CD4-positive, alpha-beta T cell treated with Interferon alpha-2 for 1 hour (primary cell): ENCODE results near the gene PLCB3.

Source experiments
- DNase-seq, 2 donors: peaks; one replicate each; pipeline ENCODE4 v3.0.0-alpha.2; 2020 to 2022

Gene PLCB3

DNA sequence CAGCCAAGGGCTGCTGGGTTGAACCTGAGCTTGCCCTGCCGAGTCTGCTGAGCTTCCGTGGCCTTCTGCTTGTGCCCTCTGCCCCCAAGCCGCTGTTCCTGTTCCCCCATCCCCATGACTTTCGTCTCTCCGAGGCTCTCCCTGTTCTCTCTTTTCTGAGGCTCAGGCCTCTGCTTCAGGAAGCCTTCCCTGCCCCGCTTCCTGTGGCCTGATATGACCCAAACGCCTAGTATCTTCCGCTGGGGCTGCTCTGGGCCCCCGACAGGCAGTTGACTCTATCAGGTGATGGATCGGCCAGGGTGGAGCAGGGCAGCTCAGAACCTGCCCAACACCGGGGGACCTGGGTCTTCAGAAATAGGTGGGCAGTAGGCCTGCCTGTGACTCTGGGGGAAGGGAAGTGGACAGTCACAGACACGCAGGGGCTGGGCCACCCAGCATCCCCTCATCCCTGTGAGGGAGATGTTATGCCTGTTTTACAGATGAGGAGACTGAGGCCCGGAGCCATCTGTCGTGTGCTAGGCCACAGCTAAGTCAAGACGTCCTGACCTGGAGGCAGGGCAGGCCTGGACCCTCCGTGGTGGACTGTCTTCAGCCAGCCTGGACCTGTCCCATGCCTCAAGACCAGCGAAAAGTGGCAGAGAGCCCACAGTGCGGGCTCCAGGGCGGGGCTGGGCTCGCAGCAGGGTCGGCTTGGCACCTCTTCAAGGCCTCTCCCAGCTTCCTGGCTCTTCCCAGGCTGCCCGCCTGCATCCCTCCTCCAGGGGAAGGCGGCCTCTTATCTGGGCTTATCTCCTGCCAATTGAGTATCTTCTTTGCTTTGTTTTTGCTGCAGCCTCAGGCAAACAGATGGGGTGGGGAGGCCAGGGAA lies 16.9 kb downstream of the PLCB3 start:
- no peak for DNase-seq

DNA sequence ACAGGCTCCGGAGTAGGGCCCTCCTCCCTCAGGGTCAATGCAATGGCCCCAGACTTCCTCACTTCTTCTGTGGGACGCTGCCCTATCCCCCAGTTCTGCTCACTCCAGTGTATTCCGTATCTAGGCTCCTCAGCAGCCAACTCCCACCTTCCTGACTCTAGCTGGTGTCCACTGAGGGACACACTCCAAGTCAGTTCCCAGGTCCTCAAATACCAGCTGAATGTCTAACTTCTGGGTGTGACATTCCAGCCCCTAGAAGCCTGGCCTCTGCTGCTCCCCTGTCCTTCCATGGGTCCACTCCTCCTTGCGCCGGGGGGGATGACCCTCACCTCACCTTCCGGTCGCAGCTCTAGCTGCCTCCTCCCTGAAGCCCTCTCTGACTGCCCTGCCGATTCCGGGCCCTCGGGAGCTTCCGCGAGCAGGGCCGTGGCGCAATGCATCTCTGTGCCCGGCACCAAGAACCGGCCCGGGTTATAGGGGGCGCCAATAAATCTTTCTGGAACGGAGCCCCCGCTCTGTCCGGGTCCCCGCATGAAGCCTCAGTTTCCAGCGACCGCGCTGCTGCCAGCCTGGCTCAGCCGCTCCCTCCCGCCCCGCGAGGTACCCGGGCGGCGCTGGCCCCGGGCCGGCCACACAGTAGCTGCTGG lies 17.7 kb downstream of the PLCB3 start:
- DNase-seq, result peak; percentile 33 to 42

DNA sequence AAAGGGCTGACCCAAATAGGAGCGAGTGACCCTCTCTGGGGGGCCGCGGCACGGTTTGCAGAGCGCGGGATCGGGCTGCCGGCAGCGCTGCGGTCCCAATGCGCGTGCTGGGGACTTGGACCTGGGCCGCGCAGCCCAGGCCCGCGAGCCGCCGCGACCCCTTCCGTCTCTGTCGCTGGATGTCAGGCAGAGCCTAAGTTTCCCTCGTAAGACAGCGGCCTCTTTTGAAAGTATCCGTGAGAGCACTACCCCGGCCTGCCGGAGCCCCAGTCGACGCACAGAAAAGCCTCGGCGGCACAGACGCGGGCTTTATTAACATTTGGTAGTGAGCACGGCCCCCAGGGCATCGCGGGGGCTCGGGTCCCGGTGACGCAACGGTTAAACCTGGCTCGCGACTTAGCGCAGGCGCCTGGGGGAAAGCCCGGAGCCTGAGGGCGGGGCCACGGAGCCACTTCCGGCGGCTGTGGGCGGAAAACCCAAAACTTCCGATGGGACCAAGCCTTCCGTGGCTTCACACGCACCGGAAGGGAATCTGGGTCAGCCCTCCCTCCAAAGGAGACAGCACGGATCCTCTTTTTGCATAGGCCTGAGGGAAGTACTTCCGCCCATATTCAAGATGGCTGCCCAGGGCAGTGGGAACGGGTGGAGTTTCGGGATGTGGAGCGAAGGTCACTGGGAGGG lies 18.4 kb downstream of the PLCB3 start:
- DNase-seq, result peak; percentile 97 to 98

DNA sequence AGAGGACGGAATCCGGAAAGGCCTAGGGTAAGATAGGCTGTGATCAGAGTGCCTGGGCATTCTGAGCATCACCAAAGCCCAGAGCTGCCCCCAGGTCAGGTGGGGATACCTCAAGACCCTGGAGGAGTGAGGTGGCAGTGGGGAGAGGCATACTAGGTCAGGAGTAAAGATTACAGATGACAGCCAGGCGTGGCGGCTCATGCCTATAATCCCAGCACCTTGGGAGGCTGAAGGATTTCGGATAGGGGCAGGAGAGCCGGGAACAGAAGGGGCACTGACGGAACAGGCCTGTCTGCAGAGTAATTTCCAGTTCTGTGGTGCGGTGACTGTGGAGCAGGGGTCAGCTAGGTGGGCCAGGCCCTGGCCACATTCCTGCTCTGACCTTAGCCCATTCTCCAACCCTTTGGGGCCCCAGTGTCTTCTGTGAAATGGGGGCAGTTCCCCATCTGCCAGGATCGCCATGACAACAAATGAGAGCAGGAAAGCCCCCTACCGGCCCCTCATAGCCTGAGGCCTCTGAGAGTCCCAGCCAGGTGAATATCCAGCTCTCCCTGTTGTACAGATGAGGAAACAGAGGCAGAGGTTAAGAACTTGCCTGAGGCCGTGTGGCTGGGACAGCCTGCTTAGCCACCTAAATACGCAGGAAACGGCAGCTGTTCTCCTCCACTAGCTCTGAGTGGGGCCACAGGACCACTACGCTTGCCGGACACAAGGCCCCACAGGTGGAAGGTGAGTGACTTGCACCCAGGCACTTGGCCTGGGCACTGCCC lies 23.9 kb downstream of the PLCB3 start:
- no peak for DNase-seq

DNA sequence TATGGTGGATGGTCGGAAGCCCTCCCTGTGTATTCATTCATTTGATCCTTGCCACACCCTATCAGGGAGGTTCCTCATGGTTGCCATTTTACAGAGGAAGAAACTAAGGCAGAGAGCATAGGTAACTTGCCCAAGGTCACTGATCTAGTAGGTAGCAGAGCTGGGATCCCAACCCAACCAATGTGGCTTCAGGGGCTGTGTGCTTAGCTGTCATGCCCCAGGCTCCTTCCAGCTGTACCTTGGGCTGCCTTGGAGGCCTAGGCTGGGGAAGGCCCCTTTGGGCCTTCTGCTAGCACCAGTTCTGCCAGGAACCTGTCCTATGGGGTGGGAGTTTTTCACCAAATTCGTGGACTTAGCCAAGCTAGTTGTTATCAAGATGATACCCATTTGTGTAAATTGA lies 24.5 kb downstream of the PLCB3 start:
- DNase-seq, result no peak

DNA sequence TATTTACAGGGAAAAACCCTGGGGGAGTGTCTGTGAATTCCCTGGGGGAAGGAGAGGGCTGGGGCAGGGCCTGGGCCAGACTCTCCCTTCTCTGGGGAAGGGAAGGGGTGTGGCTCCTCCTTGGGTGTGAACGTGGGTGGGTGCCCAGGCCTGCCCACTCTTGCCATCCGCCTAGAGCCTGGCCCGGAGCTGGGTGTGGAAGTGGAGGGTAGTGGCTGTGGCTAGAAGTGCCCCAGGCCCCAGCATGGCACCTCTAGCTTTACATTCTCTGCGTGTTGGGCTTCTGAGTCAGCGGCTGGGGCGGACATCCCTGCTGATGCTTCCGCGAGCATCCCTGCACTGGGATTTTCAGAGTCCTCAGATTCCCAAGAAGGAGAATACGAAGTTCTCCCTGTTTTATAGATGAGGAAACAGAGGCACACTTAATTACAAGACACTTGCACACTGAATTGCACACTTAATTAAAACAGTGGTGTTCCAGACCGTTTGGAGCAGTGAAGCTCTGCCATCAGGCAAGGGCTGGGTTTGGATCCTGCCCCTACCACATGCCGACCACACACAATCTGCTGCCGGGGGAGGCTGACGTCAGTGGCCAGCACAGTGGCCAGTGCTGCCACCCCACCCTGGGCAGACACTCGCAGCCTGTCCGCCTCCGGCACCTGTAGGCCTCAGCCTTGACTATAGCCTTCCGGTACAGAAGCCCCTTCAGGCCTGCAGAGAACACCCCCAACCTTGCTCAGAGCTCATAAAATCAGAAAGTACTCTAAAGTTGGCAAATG lies 25.5 kb downstream of the PLCB3 start:
- DNase-seq, result no peak

DNA sequence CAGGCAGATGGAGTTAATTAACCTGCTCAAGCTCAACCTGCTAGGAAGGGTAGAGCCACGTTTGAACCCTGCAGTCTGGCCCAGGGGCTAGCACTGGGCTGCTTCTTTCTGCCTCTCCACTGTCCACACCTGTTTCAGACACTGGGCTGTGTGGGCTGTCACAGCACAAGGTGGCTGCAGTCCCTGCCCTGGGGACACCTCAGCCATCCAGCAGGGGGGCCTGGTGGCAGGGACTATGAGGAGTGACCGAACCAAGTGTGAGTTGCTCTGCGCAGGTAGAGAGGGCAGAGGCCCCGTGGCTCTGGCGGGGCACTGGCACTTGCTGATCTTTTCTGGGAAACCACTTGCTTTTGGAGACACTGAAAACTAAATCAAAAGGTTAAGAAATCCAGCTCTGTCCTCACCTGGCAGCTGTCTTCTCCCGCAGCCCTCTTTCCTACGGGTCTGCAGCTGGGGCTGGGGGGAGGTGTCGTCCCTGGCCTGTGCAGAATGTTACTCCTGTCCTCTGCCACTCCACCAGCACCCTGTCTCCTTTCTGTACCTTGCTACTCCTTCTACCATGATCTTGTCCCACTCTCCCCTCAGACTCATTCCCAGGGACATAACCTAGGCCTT lies 27.4 kb downstream of the PLCB3 start:
- no peak for DNase-seq

DNA sequence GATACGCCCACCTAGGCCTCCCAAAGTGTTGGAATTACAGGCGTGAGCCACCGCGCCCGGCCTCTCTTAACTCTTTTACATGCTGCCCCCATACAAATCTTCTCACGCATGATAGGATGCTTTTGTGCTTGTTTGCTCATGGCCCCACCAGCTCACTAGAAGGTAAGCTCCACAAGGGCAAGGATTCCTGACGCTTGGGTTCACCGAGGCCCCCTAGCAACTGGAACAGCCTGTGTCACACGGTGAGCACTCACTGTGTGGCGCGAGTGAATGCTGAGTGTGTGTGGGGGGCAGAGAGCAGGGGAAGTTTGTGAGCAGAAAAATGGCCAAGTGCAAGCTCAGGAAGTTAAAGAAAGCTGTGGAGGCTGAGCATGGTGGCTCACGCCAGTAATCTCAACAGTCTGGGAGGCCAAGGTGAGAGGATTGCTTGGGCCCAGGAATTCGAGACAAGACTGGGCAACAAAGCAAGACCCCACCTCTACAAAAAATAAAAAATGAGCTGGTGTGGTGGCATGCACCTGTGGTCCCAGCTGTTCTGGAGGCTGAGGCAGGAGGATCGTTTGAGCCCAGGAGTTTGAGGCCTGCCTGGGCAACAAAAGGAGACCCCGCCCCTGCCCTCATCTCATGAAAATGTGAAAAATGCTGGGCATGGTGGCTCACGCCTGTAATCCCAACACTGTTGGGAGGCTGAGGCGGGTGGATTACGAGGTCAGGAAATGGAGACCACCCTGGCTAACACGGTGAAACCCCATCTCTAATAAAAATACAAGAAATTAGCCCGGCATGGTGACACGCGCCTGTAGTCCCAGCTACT lies 30.8 kb downstream of the PLCB3 start:
- DNase-seq, result no peak

DNA sequence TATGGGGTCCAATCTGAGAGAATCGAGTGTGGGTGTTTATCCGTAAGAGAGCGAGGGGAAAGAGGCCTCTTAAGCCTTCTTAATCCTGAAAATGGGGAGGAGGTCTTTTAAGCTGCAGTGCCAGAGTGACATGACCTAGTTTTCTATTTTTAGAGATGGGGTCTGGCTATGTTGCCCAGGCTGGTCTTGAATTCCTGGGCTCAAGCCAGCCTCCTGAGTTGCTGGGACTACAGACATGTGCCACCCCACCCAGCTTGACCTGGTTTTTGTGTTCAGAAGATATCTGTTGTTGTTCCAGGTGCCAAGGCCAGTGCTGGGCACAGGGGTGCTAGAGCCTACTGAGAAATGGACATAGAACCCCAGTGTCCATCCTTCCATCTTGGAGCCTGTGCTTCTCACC lies 31.8 kb downstream of the PLCB3 start:
- DNase-seq, result no peak

DNA sequence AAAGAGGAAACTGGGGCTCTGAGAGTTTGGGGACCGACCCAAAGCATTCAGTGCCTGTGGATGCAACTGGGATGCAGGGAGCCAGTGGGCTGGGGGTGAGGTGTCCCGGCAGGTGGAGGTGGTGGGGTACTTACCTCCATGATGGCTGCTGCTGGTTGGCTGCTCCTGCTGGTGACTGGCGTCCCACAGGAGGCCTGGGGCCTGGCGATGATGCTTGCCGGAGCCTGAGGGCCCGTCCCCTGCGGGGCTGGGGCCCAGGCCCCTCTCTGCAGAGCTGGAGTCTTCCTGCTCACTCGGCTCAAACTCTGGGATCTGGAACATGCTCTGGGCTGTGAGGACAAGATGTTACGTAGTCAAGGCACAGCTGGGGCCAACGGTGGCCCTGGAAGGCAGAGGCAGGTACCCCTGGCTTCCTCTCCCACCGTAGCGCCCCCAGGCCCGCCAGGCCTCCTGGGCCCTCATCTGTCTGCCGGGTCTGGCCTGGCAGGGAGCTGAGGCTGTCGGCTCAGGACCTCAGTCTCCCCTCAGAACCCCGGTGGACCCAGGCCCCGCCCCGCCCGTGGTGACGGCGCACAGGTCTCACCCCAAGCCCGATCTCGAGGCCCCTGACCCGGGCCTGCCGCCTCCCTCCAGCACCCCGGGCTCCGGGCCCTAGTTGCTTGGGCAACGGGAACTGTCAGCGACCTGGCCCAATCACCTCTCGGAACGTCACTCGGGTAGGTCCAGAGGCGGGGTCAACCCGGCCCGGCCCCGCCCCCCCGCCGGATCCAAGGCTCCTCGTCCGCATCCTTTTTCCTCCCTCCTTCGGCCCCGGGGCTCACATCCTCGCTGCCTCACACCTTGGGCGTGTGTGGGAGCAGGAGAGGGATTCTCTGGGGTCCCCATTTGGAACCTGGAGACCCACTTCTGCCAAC lies 33.0 kb downstream of the PLCB3 start, which contains the start of gene BAD:
Gene BAD (minus strand): TSS at position 618 of the 914 bp plus-strand sequence. CDS start 297 bp downstream, at position 321.
- DNase-seq, result peak; percentile 94 to 95

DNA sequence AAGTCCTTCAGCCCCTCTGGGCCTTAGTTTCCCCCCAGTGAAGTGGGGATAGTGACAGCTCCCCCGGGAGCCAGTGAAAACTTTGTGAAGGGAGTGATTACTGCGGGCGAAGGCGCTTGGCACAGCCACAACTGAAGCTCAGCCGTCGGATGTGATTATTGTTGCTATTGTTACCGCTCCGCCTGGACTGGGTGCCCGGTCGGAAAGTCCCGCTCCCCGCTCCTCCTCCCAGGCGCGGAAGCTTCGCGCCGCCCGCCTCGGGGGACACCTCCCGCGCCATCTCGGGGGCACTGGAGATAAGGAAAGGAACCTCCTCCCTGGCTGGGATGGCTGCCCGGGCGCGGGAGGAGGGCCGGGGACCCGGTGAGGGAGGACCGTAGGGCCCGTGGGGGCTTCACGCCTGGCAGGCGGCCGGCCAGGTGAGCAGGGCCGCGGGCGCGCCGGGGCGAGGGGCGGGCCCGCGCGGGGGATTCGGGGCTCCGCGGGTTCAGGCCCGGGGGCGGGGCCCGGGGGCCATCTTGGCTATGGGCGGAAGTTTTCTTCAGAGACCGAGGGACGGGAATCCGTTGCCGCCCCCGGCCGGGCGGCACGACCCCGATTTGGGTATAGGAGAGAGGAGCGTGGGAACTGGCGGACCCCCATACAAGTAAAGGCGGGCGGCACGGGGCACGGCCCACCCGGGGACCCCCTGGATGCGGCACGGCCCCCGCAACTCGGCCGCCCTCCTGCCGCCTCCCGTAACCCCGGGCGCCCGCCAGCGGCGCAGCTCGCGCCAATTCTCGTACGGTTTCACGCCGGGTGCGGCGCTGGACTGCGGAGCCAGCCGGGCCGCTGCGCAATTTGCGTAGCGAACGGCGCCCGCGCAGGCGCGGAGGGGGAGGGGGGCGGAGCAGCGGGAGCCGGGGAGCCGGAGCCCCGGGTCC lies 33.9 kb downstream of the PLCB3 start, which contains the start of gene GPR137:
Gene GPR137 (plus strand): TSS at position 887 of the 923 bp plus-strand sequence. CDS start 677 bp downstream, outside the sequence.
- peak; percentile 89 to 93 for DNase-seq

DNA sequence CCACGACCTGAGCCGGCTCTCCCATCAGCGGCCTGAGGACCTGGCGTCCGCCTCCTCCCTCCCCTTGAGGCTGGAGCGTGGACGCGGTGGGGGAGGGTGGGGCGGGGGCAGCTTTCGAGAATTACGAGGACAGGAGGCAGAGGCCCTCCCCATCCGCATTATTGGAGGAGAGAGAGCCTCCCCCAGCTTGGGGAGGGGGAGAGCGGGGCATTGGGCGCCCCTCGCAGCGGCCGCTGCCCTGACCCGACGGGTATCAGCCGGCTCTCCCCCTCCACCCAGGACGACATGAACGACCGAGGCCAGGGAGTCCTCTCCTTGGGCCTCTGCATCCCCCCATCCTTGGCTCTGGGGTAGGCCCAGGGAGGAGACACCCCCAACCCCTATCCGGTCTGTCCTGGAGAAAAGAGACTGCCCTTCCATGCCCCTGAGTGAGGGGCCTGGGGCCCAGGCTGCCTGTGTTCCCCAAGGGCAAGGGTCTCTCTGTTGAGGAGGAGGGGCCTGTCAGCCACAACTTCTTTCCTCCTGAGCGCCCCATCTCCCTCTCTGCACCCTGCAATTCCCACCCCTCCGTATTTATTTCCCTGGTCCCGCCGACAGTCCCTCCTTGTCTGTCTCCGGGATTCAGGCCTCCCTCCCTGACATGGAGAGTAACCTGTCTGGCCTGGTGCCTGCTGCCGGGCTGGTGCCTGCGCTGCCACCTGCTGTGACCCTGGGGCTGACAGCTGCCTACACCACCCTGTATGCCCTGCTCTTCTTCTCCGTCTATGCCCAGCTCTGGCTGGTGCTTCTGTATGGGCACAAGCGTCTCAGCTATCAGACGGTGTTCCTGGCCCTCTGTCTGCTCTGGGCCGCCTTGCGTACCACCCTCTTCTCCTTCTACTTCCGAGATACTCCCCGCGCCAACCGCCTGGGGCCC lies 34.8 kb downstream of the PLCB3 start:
- no peak for DNase-seq

DNA sequence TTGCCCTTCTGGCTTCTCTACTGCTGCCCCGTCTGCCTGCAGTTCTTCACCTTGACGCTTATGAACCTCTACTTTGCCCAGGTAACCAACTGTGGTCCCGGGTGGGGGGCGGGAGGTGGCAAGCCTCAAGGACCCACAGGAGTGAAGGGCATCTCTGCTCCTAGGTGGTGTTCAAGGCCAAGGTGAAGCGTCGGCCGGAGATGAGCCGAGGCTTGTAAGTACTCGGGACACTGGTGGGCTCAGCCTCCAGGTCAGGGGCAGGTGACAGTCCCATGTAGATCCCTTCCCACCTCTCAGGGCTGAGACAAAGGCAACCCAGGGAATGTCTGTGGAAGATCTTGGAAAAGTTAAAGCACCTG lies 35.5 kb downstream of the PLCB3 start:
- no peak for DNase-seq

DNA sequence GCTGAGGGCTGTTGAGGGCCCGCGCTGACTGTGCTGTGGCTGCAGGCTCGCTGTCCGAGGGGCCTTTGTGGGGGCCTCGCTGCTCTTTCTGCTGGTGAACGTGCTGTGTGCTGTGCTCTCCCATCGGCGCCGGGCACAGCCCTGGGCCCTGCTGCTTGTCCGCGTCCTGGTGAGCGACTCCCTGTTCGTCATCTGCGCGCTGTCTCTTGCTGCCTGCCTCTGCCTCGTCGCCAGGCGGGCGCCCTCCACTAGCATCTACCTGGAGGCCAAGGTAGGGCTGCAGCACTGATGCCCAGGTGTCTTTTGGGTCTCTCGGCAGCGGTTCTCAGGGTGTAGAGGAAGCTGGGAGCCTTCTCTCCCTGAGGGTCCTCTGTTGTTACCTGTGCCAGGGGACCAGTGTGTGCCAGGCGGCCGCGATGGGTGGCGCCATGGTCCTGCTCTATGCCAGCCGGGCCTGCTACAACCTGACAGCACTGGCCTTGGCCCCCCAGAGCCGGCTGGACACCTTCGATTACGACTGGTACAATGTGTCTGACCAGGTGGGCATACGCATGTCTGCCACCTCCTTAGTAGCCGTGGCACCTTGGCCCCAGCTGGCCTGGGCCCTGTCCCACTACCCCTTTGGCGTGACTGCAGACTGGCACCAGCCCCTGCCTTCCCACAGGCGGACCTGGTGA lies 36.5 kb downstream of the PLCB3 start:
- no peak for DNase-seq

DNA sequence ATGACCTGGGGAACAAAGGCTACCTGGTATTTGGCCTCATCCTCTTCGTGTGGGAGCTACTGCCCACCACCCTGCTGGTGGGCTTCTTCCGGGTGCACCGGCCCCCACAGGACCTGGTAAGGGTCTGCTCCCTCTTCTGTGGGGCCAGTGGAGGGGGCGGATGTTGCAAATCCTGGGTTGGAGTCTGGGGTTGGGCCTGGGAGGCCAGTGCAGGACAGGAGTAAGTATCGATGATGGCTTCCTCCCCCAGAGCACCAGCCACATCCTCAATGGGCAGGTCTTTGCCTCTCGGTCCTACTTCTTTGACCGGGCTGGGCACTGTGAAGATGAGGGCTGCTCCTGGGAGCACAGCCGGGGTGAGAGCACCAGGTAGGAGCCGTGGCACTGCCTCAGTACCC lies 37.0 kb downstream of the PLCB3 start:
- DNase-seq, result no peak

DNA sequence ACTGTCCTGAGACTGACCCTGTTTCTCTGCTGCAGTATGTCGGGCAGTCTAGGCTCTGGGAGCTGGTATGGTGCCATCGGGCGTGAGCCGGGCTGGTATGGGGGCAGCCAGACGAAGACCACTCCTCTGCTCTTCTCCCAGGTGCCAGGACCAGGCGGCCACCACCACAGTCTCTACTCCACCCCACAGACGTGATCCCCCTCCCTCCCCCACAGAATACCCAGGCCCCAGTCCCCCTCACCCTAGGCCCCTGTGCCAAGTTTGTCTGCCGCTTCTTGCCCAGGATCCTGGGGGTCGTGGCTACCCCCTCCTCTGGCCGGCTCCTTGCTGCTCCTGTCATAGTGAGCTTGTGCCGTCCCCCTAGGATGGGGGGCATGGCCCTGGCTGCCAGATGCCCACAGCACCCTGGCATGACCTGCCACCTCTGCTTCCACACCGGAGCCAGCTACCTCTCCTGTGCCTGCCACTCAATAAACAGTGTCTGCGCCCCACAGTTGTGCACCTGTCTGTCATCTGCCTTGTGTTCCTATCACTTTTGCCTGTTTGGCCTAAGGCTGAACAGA lies 37.8 kb downstream of the PLCB3 start:
- no peak for DNase-seq
